Type B pancreatic cell (in vitro differentiated cells): ENCODE results near the gene TAL1. TPM values are rescaled to one million over a fixed set of nuclear protein-coding genes. Genes with fewer than 3 reads are reported as not detected.

Source experiments
- DNase-seq: peaks from one replicate; pipeline ENCODE4 v3.0.0; 2021; ENCODE audit warnings: mixed read lengths; ENCODE audit not compliant: unreplicated experiment; ENCODE audit errors: extremely low spot score
- H3K27ac Mint-ChIP-seq: 2 replicates; pipeline ENCODE4 v1.8.0; 2021; ENCODE audit warnings: mild to moderate bottlenecking, mixed read lengths
- H3K27me3 Mint-ChIP-seq: 2 replicates; pipeline ENCODE4 v1.8.0; 2021; ENCODE audit warnings: mixed read lengths
- H3K36me3 Mint-ChIP-seq: 2 replicates; pipeline ENCODE4 v1.8.0; 2021; ENCODE audit warnings: mixed read lengths
- H3K4me1 Mint-ChIP-seq: one replicate; pipeline ENCODE4 v1.8.0; 2021; ENCODE audit warnings: mixed read lengths; ENCODE audit not compliant: unreplicated experiment
- H3K4me3 Mint-ChIP-seq: 2 replicates; pipeline ENCODE4 v1.8.0; 2021; ENCODE audit warnings: mild to moderate bottlenecking, mixed read lengths
- H3K9me3 Mint-ChIP-seq: 2 replicates; pipeline ENCODE4 v1.8.0; 2021; ENCODE audit warnings: mixed read lengths
- total RNA-seq: library from RNA; stranded (reverse); gene quantifications from 2 replicates; pipeline ENCODE4 v1.2.1, GENCODE V29; 2021; ENCODE audit warnings: low replicate concordance
- TF ChIP-seq, protein P1 (sequence below): fragments of 200-600 bp; sonication (generic); conservative IDR thresholded peaks from 2 replicates; pipeline ENCODE4 v1.5.0; 2021; ENCODE audit warnings: antibody characterized with exemption, mild to moderate bottlenecking

TAL1 gene
- total RNA-seq, 1 donor from 2014 or later: not detected

DNA sequence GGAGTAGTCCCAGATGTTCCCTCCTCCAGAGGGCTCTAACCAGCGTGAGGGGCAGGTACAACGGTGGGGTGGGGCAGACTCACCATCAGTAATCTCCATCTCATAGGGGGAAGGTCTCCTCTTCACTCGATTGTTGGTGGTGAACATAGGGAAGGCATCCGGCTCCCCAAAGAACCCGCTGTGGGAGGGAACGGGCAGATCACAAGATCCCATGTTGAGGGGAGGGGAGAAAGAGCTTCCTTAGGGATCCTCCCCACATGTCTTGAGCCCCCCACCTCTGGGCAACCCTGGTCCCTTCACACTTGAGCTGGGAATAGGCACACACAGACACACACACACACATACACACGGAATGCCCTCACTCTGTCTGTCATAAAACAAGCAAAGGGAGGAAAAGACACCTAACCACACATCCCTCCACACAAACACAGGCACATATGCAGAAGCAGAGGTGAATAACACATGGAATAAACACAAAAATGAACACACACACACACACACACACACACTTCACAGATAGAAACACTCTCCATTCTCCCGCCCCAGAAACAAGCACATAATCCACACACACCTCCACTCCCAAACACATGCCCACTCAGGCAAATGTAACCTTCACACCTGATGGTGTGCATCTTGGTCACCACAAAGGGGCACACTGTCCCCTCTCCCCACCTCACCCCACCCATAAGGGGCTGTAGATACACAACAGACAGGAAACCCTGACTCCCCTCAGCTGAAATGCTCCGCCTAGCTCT lies 7.9 kb downstream of the TAL1 start:
- Mint-ChIP-seq H3K4me3 (no peak overlapping the region), H3K27ac (no peak overlapping the region), H3K27me3 (peaks cover 38% of the 10 kb centered on the region), H3K4me1 (no peaks in the 10 kb centered on the region), H3K9me3 (no peaks in the 10 kb centered on the region), H3K36me3 (no peaks in the 10 kb centered on the region)
- TF ChIP-seq, protein P1, sequence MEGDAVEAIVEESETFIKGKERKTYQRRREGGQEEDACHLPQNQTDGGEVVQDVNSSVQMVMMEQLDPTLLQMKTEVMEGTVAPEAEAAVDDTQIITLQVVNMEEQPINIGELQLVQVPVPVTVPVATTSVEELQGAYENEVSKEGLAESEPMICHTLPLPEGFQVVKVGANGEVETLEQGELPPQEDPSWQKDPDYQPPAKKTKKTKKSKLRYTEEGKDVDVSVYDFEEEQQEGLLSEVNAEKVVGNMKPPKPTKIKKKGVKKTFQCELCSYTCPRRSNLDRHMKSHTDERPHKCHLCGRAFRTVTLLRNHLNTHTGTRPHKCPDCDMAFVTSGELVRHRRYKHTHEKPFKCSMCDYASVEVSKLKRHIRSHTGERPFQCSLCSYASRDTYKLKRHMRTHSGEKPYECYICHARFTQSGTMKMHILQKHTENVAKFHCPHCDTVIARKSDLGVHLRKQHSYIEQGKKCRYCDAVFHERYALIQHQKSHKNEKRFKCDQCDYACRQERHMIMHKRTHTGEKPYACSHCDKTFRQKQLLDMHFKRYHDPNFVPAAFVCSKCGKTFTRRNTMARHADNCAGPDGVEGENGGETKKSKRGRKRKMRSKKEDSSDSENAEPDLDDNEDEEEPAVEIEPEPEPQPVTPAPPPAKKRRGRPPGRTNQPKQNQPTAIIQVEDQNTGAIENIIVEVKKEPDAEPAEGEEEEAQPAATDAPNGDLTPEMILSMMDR: no peak
- DNase-seq: no peak

DNA sequence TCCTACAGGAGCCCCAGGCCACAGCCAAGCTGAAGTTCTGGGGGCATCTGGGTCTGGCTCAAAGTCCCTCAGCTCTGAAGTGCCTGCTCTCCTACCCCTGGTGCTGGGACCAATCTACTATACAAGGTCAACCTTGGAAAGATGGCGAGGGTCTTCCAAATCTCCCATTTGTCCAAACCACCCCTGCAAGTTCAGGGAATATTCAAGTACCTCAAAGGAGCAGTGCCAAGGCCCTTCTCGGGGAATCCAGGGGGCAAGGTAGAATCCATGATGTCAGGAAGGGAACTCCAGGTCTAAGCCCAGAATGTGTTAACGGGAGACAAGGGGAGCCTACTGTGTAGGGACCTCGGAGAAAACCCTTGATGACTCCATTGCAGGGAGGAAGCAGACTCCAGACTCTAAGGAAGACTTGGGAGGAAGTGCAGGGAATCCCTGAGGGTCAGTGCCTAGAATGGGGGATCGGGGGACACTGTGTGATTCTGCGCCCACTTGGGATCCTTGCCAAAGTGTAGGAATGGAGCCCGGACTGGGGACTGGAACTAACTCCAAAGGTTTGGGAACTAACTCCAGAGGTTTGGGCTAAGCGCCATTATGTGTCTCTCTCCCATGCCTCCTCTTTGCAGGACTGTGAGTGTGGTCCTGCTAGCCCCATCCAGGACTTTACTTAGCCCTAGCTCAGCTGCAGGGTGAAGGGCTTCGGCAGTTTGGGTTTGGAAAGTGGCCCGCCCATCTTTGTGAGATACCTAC lies 8.7 kb downstream of the TAL1 start:
- no peak overlapping the region for H3K4me3 Mint-ChIP-seq
- DNase-seq: no peak
- H3K36me3 Mint-ChIP-seq: no peaks in the 10 kb centered on the region
- H3K9me3 Mint-ChIP-seq: no peaks in the 10 kb centered on the region
- H3K27me3 Mint-ChIP-seq: peaks cover 37% of the 10 kb centered on the region
- TF ChIP-seq, protein P1: no peak
- H3K27ac Mint-ChIP-seq: no peak overlapping the region
- no peaks in the 10 kb centered on the region for H3K4me1 Mint-ChIP-seq

DNA sequence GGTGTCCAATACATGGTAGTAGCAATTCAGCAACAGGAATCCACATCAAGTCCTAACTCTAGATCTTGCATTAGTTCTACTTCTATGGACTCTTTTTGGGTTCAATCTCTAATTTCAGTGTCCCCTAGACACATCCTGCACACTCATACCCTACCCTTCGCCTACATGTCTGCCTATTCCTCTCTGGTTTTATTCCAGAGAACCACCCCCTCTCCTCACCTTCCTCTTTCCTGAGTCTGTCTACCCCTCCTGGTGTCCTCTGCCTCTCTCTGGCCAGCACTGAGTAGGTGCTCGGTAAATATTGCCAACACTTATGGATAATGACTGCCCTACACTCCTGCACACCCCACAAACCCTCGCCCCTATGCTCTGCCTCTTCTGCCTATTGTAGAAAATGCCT lies 9.5 kb downstream of the TAL1 start:
- no peak for DNase-seq
- H3K27me3 Mint-ChIP-seq: peaks cover 28% of the 10 kb centered on the region
- H3K27ac Mint-ChIP-seq: no peak overlapping the region
- H3K36me3 Mint-ChIP-seq: no peaks in the 10 kb centered on the region
- no peaks in the 10 kb centered on the region for H3K4me1 Mint-ChIP-seq
- TF ChIP-seq, protein P1: no peak
- no peaks in the 10 kb centered on the region for H3K9me3 Mint-ChIP-seq
- H3K4me3 Mint-ChIP-seq: no peak overlapping the region

DNA sequence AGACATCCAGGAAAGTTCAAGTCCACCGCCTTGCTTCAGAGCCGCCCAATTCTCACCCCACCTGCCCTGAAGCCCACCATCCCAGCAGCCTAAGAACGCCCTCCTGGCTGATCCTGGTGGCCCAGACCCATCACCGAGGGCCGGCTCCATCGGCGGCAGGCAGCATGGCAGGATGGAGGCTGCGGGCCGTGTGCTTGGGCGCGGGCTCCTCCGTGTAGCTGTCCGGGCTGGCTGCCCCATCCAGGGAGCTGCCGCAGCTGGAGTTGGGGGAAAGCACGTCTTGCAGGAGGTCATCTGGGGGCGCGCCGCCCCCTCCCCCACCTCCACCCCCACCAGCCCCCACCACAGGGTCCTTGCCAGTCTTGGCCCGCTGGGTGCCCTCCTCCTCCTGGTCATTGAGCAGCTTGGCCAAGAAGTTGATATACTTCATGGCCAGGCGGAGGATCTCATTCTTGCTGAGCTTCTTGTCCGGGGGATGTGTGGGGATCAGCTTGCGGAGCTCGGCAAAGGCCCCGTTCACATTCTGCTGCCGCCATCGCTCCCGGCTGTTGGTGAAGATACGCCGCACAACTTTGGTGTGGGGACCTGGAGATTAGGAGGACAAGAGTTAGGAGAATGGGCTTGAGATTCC lies 12.3 kb downstream of the TAL1 start:
- TF ChIP-seq, protein P1: no peak
- peaks cover 8% of the 10 kb centered on the region for H3K4me1 Mint-ChIP-seq
- DNase-seq: no peak
- H3K4me3 Mint-ChIP-seq: no peak overlapping the region
- no peaks in the 10 kb centered on the region for H3K9me3 Mint-ChIP-seq
- peaks cover 13% of the 10 kb centered on the region for H3K27me3 Mint-ChIP-seq
- H3K27ac Mint-ChIP-seq: no peak overlapping the region
- H3K36me3 Mint-ChIP-seq: no peaks in the 10 kb centered on the region

DNA sequence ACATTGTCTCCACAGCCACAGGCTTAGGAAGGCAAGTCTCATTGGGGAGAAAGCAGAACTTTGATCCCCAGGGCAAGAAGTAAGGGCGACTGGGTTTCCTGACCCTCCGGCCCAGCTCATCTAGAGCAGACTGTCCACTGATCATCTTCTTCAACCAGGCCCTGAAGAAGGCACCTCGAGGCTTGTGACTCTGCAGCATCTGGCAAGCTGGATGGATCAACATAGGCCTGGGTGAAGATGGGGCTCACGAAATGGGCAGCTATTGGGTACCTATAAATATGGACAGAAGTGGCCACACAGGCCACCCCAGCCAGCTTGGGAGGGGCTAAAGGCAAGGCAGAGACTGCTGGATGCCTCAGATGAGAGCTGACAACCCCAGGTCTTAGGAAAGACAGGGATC lies 13.0 kb downstream of the TAL1 start:
- TF ChIP-seq, protein P1: no peak
- peaks cover 8% of the 10 kb centered on the region for H3K4me1 Mint-ChIP-seq
- no peak overlapping the region for H3K4me3 Mint-ChIP-seq
- no peaks in the 10 kb centered on the region for H3K9me3 Mint-ChIP-seq
- no peaks in the 10 kb centered on the region for H3K36me3 Mint-ChIP-seq
- DNase-seq: no peak
- H3K27ac Mint-ChIP-seq: no peak overlapping the region
- peaks cover 13% of the 10 kb centered on the region for H3K27me3 Mint-ChIP-seq
